ENCODE results near the gene GTF2IRD1.

The GTF2IRD1 gene

GRCh38 chr7:74625446-74625845 lies 171.7 kb downstream of the GTF2IRD1 start:
- peaks cover 24% of the 10 kb centered on the region for H3K4me1 ChIP-seq (ENCODE audit: insufficient read depth, low read length, severe bottlenecking)
- H3K79me2 ChIP-seq (ENCODE audit: insufficient read depth, low read length) = no peaks in the 10 kb centered on the region
- H4K20me1 ChIP-seq (ENCODE audit: insufficient read depth, low read length) = no peaks in the 10 kb centered on the region
- H2AFZ ChIP-seq (ENCODE audit: low read length) = no peak overlapping the region
- no peak overlapping the region for H3K4me2 ChIP-seq (ENCODE audit: low read length)
- no peak overlapping the region for H3K9ac ChIP-seq (ENCODE audit: low read length)
- no peaks in the 10 kb centered on the region for H3K9me2 ChIP-seq (ENCODE audit: low read depth, low read length)
- H3K9me3 ChIP-seq (ENCODE audit: low read length) = no peaks in the 10 kb centered on the region
- no peaks in the 10 kb centered on the region for H3K27me3 ChIP-seq (ENCODE audit: insufficient read depth, low read length)
- TF ChIP-seq EZH2 (IDR thresholded peaks at IDR 0.05; ENCODE audit: borderline replicate concordance, low read length) = no peak
- peak; percentile 17; the same call in 1 of the 2 replicates for TF ChIP-seq CTCF (IDR thresholded peaks at IDR 0.05; ENCODE audit: low read length)
- no peak overlapping the region for H3K4me3 ChIP-seq (ENCODE audit: low read depth, low read length, poor library complexity, severe bottlenecking)
- H3K27ac ChIP-seq (ENCODE audit: low read depth, low read length, poor library complexity, severe bottlenecking) = no peak overlapping the region
- no peaks in the 10 kb centered on the region for H3F3A ChIP-seq (ENCODE audit: insufficient read depth, low read length)
- H3K36me3 ChIP-seq (ENCODE audit: insufficient read depth, low read length) = no peaks in the 10 kb centered on the region

GRCh38 chr7:74627661-74628411 lies 174.1 kb downstream of the GTF2IRD1 start:
- H3K4me3 ChIP-seq (ENCODE audit: low read depth, low read length, poor library complexity, severe bottlenecking) = no peak overlapping the region
- peak overlapping the region; percentile 0 for H3K27ac ChIP-seq (ENCODE audit: low read depth, low read length, poor library complexity, severe bottlenecking)
- H3K9me3 ChIP-seq (ENCODE audit: low read length) = no peaks in the 10 kb centered on the region
- H3K9ac ChIP-seq (ENCODE audit: low read length) = no peak overlapping the region
- H4K20me1 ChIP-seq (ENCODE audit: insufficient read depth, low read length) = no peaks in the 10 kb centered on the region
- H3K4me1 ChIP-seq (ENCODE audit: insufficient read depth, low read length, severe bottlenecking) = peaks cover 24% of the 10 kb centered on the region
- no peaks in the 10 kb centered on the region for H3K36me3 ChIP-seq (ENCODE audit: insufficient read depth, low read length)
- no peak overlapping the region for H3K4me2 ChIP-seq (ENCODE audit: low read length)
- peak overlapping the region; percentile 48 for H2AFZ ChIP-seq (ENCODE audit: low read length)
- H3K27me3 ChIP-seq (ENCODE audit: insufficient read depth, low read length) = no peaks in the 10 kb centered on the region
- TF ChIP-seq CTCF (IDR thresholded peaks at IDR 0.05; ENCODE audit: low read length) (no peak), EZH2 (IDR thresholded peaks at IDR 0.05; ENCODE audit: borderline replicate concordance, low read length) (no peak)
- H3K79me2 ChIP-seq (ENCODE audit: insufficient read depth, low read length) = no peaks in the 10 kb centered on the region
- no peaks in the 10 kb centered on the region for H3K9me2 ChIP-seq (ENCODE audit: low read depth, low read length)
- H3F3A ChIP-seq (ENCODE audit: insufficient read depth, low read length) = no peaks in the 10 kb centered on the region

GRCh38 chr7:74632505-74632904 lies 178.8 kb downstream of the GTF2IRD1 start:
- Histone ChIP-seq H3K9ac (ENCODE audit: low read length) (no peak overlapping the region), H4K20me1 (ENCODE audit: insufficient read depth, low read length) (no peaks in the 10 kb centered on the region), H3K4me1 (ENCODE audit: insufficient read depth, low read length, severe bottlenecking) (peaks cover 31% of the 10 kb centered on the region), H2AFZ (ENCODE audit: low read length) (no peak overlapping the region), H3K79me2 (ENCODE audit: insufficient read depth, low read length) (no peaks in the 10 kb centered on the region), H3K27me3 (ENCODE audit: insufficient read depth, low read length) (no peaks in the 10 kb centered on the region), H3K27ac (ENCODE audit: low read depth, low read length, poor library complexity, severe bottlenecking) (no peak overlapping the region), H3K4me3 (ENCODE audit: low read depth, low read length, poor library complexity, severe bottlenecking) (no peak overlapping the region), H3K9me3 (ENCODE audit: low read length) (no peaks in the 10 kb centered on the region), H3K4me2 (ENCODE audit: low read length) (no peak overlapping the region), H3K36me3 (ENCODE audit: insufficient read depth, low read length) (no peaks in the 10 kb centered on the region), H3K9me2 (ENCODE audit: low read depth, low read length) (no peaks in the 10 kb centered on the region), H3F3A (ENCODE audit: insufficient read depth, low read length) (no peaks in the 10 kb centered on the region)
- TF ChIP-seq CTCF (IDR thresholded peaks at IDR 0.05; ENCODE audit: low read length) (no peak), EZH2 (IDR thresholded peaks at IDR 0.05; ENCODE audit: borderline replicate concordance, low read length) (no peak)
